Tibial nerve (tissue), 4 donors: ENCODE results near the gene MED13L.

Experiments
- EP300 ChIP-seq, 2 donors: sonication (generic); formaldehyde crosslinking; IDR thresholded peaks; one replicate each; pipeline ENCODE4 v1.6.1; 2017; ENCODE audit warnings: antibody characterized with exemption in 2 of 2, mild to moderate bottlenecking in 1 of 2
- POLR2A ChIP-seq, 2 donors: fragments of 450-650 bp; IDR thresholded peaks; one replicate each; pipeline ENCODE4 v1.6.1; 2017; ENCODE audit warnings: antibody characterized with exemption in 2 of 2, mild to moderate bottlenecking in 2 of 2, moderate library complexity in 2 of 2
- TF ChIP-seq, protein P1 (sequence below), 5 experiments: fragments of 200-600 bp in 3 of 5; fragments of 450-650 bp in 2 of 5; sonication (generic) in 3 of 5; IDR thresholded peaks; one replicate each; pipeline ENCODE4 v1.5.1; 2016 to 2019; ENCODE audit warnings: antibody characterized with exemption in 5 of 5, mild to moderate bottlenecking in 3 of 5, moderate library complexity in 2 of 5

DNA sequence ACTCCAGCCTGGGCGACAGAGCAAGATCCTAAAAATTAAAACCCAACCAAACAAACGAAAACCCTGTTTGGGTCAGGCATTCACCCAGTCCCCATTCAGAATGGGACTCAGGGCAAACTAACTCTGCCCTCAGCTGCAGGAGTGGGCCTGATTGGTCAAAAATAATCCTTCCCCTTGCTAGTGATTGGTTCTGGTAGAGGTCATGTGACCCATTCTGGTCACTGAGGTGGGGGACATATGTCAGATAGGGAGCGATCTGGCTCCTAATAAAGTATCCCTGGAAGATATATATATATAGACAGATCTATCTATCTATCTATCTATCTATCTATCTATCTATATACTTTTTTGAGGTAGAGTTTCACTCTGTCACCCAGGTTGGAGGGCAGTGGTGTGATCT, 29.5 kb upstream of the MED13L start:
- TF ChIP-seq, protein P1, sequence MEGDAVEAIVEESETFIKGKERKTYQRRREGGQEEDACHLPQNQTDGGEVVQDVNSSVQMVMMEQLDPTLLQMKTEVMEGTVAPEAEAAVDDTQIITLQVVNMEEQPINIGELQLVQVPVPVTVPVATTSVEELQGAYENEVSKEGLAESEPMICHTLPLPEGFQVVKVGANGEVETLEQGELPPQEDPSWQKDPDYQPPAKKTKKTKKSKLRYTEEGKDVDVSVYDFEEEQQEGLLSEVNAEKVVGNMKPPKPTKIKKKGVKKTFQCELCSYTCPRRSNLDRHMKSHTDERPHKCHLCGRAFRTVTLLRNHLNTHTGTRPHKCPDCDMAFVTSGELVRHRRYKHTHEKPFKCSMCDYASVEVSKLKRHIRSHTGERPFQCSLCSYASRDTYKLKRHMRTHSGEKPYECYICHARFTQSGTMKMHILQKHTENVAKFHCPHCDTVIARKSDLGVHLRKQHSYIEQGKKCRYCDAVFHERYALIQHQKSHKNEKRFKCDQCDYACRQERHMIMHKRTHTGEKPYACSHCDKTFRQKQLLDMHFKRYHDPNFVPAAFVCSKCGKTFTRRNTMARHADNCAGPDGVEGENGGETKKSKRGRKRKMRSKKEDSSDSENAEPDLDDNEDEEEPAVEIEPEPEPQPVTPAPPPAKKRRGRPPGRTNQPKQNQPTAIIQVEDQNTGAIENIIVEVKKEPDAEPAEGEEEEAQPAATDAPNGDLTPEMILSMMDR (IDR thresholded peaks at IDR 0.05) = no peak
- TF ChIP-seq EP300 (IDR thresholded peaks at IDR 0.05) = no peak
- TF ChIP-seq POLR2A (IDR thresholded peaks at IDR 0.05) = no peak
